Esophagus (tissue), 2 donors: ENCODE measurements around the gene TNFRSF14. TPM values are rescaled to one million over a fixed set of nuclear protein-coding genes. Genes with fewer than 3 reads are reported as not detected.

Experiments used
- H3K27ac ChIP-seq, 2 donors: one replicate each; pipeline ENCODE4 v1.5.1; 2013; ENCODE audit warnings: low read depth in 2 of 2, mild to moderate bottlenecking in 2 of 2, inconsistent platforms in 1 of 2, low read length in 1 of 2, moderate library complexity in 1 of 2
- H3K27me3 ChIP-seq, 2 donors: one replicate each; pipeline ENCODE4 v1.6.1; 2013; ENCODE audit warnings: low read length in 2 of 2, control low read depth in 1 of 2, mild to moderate bottlenecking in 1 of 2; ENCODE audit not compliant: insufficient read depth in 2 of 2, control insufficient read depth in 1 of 2
- H3K36me3 ChIP-seq, 2 donors: one replicate each; pipeline ENCODE4 v1.6.1; 2013; ENCODE audit warnings: low read length in 1 of 2; ENCODE audit not compliant: control insufficient read depth in 2 of 2, insufficient read depth in 2 of 2
- H3K4me1 ChIP-seq, 2 donors: one replicate each; pipeline ENCODE4 v1.6.1; 2013; ENCODE audit warnings: low read length in 1 of 2; ENCODE audit not compliant: control insufficient read depth in 2 of 2, insufficient read depth in 2 of 2
- H3K4me3 ChIP-seq, 2 donors: one replicate each; pipeline ENCODE4 v1.5.1; 2013; ENCODE audit warnings: low read length in 2 of 2, mild to moderate bottlenecking in 2 of 2, low read depth in 1 of 2, moderate library complexity in 1 of 2
- H3K9me3 ChIP-seq, 2 donors: one replicate each; pipeline ENCODE4 v1.6.1; 2013; ENCODE audit warnings: mild to moderate bottlenecking in 2 of 2, low read depth in 1 of 2, low read length in 1 of 2, moderate library complexity in 1 of 2; ENCODE audit not compliant: control insufficient read depth in 2 of 2, insufficient read depth in 1 of 2
- WGBS, 2 donors: extraction: QIAGEN DNeasy Blood & Tissue Kit; methylation state at CpG; one replicate each; pipeline ENCODE4 v1.1.7; 2013; 5-methylcytosine and 5-hydroxymethylcytosine counted together
- polyA plus RNA-seq, 2 donors: library from polyadenylated mRNA; stranded (reverse); fragments of 200-250 nt; gene quantifications; one replicate each; pipeline ENCODE4 v1.2.3, GENCODE V29; 2013
- donor health status: healthy with polysubstance abuse.
- donor health status: Bipolar disorder and iron deficiency.

TNFRSF14 gene
- polyA plus RNA-seq, 2 donors, result 34.1 to 57.5 TPM

DNA sequence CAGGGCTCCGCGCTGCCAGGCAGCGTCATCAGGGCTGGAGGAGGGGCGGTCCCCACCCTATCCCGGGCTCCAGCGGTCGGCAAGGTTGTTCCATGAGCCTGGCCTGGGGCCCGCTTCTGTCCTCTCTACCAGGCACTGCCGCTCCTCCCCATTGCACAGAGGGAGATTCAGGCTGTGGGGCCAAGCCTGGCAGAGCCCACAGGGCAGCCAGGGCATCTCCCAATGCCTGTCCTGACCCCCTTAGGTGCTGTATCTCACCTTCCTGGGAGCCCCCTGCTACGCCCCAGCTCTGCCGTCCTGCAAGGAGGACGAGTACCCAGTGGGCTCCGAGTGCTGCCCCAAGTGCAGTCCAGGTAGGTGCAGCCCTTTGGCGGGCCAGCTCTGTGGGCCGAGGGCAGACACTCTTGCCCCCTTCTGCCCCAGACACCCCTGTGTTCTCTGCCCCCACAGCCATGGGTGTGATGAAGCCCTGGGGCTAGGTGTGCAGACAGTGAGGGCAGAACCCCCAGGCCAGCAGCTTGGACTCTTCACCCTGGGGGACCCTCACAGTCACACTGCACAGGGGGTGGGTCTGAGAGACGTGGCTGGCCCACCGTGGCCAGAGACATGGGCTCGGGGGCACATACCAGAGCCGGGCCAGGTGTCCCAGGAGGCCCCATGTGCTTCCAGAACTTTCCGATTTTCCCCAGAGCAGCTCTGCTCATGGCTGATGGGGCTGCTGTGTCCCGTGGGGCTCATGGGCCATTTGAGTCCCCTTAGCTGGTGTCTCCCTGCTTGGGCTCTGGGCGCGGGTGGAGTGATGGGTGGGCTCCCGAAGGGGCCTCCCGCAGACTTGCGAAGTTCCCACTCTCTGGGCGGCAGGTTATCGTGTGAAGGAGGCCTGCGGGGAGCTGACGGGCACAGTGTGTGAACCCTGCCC lies 1.6 kb downstream of the TNFRSF14 start:
- Histone ChIP-seq H3K36me3 (peaks cover 3 to 35% of the 10 kb centered on the region in 2 donors), H3K9me3 (no peaks in the 10 kb centered on the region), H3K4me3 (peak overlapping the region in 1 of 2 donors; percentile 82), H3K27ac (peak overlapping the region in 1 of 2 donors; percentile 11), H3K4me1 (peaks cover 11 to 20% of the 10 kb centered on the region in 2 donors), H3K27me3 (no peaks in the 10 kb centered on the region)
- 75 to 77% methylated on average over 30 of the region's 30 CpGs for WGBS, 2 donors

DNA sequence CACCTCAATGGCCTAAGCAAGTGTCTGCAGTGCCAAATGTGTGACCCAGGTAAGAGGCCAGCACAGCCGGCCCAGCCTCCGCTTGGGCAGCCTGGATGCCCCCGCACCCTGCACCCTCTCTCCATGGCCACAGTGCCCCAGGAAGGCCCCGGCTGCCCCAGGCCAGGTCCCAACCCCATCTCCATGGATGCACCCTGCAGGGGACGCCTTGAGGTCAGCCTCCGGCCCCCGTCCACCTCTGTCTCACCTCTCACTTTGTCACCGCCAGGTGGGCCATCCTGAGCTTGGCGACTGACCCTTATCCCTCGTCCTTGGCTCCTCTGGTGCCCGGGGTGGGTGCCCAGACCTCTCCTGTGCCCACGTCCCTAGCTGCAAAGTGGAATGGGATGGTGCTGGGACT lies 2.2 kb downstream of the TNFRSF14 start:
- H3K27ac ChIP-seq, result no peak overlapping the region
- H3K9me3 ChIP-seq, result no peaks in the 10 kb centered on the region
- H3K4me3 ChIP-seq, result no peak overlapping the region
- peaks cover 3 to 35% of the 10 kb centered on the region in 2 donors for H3K36me3 ChIP-seq
- peaks cover 11 to 20% of the 10 kb centered on the region in 2 donors for H3K4me1 ChIP-seq
- H3K27me3 ChIP-seq, result no peaks in the 10 kb centered on the region
- 94% methylated on average over 11 to 12 of the region's 12 CpGs for WGBS, 2 donors

DNA sequence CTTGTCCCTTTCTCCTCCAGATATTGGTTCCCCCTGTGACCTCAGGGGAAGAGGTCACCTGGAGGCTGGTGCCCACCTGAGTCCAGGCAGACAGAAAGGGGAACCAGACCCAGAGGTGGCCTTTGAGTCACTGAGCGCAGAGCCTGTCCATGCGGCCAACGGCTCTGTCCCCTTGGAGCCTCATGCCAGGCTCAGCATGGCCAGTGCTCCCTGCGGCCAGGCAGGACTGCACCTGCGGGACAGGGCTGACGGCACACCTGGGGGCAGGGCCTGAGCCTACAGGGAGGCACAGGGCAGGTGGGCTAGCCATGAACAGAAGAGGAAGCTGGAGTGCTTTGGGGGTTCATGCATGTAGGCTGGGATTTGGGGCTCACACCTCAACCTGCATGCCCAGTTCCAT lies 2.7 kb downstream of the TNFRSF14 start:
- Histone ChIP-seq H3K27me3 (no peaks in the 10 kb centered on the region), H3K4me3 (no peak overlapping the region), H3K36me3 (peaks cover 3 to 35% of the 10 kb centered on the region in 2 donors), H3K27ac (no peak overlapping the region), H3K4me1 (peaks cover 11 to 20% of the 10 kb centered on the region in 2 donors), H3K9me3 (no peaks in the 10 kb centered on the region)
- WGBS, 2 donors, result 95 to 100% methylated on average over 6 of the region's 6 CpGs

GRCh38 chr1:2559509-2560298 lies 3.5 kb downstream of the TNFRSF14 start:
- H3K27ac ChIP-seq, result no peak overlapping the region
- peaks cover 3 to 35% of the 10 kb centered on the region in 2 donors for H3K36me3 ChIP-seq
- no peaks in the 10 kb centered on the region for H3K9me3 ChIP-seq
- no peaks in the 10 kb centered on the region for H3K27me3 ChIP-seq
- peaks cover 11 to 20% of the 10 kb centered on the region in 2 donors for H3K4me1 ChIP-seq
- 82 to 88% methylated on average over 32 to 35 of the region's 35 CpGs for WGBS, 2 donors
- H3K4me3 ChIP-seq, result no peak overlapping the region

- peaks cover 3 to 35% of the 10 kb centered on the region in 2 donors for H3K36me3 ChIP-seq
- H3K4me1 ChIP-seq, result peaks cover 11 to 14% of the 10 kb centered on the region in 2 donors
- H3K9me3 ChIP-seq, result no peaks in the 10 kb centered on the region
- no peak overlapping the region for H3K4me3 ChIP-seq
- H3K27me3 ChIP-seq, result no peaks in the 10 kb centered on the region
- 88 to 91% methylated on average over 15 of the region's 15 CpGs for WGBS, 2 donors
- no peak overlapping the region for H3K27ac ChIP-seq
These were observed 4.3 kb downstream of the TNFRSF14 start for GRCh38 chr1:2560299-2561073.

DNA sequence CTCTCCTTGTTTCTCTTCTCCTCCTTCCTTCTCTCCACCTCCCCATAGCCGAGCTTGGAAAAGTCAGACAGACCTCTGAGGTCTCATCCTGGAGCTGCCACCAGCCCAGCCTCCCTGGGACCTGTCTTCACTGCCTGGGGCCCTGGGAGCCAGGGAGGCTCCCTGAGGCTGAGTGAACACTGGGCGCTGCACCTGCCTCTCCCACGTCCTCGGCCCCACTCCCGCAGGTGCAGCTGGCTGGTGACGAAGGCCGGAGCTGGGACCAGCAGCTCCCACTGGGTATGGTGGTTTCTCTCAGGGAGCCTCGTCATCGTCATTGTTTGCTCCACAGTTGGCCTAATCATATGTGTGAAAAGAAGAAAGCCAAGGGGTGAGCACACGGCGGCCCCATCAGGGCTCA lies 5.3 kb downstream of the TNFRSF14 start:
- Histone ChIP-seq H3K9me3 (no peaks in the 10 kb centered on the region), H3K4me1 (peaks cover 11% of the 10 kb centered on the region in 2 donors), H3K27me3 (no peaks in the 10 kb centered on the region), H3K4me3 (no peak overlapping the region), H3K27ac (no peak overlapping the region), H3K36me3 (peaks cover 3 to 35% of the 10 kb centered on the region in 2 donors)
- 83 to 85% methylated on average over 11 of the region's 11 CpGs for WGBS, 2 donors

GRCh38 chr1:2561898-2562895 lies 6.0 kb downstream of the TNFRSF14 start:
- peaks cover 3 to 35% of the 10 kb centered on the region in 2 donors for H3K36me3 ChIP-seq
- no peak overlapping the region for H3K27ac ChIP-seq
- peaks cover 9 to 11% of the 10 kb centered on the region in 2 donors for H3K4me1 ChIP-seq
- 86 to 87% methylated on average over 24 of the region's 24 CpGs for WGBS, 2 donors
- no peaks in the 10 kb centered on the region for H3K9me3 ChIP-seq
- no peaks in the 10 kb centered on the region for H3K27me3 ChIP-seq
- no peak overlapping the region for H3K4me3 ChIP-seq

GRCh38 chr1:2563205-2563604 lies 7.0 kb downstream of the TNFRSF14 start:
- Histone ChIP-seq H3K9me3 (no peaks in the 10 kb centered on the region), H3K4me3 (no peak overlapping the region), H3K4me1 (peaks cover 2 to 3% of the 10 kb centered on the region in 2 donors), H3K36me3 (peaks cover 3 to 35% of the 10 kb centered on the region in 2 donors), H3K27me3 (no peaks in the 10 kb centered on the region), H3K27ac (no peak overlapping the region)
- 86% methylated on average over 18 of the region's 18 CpGs for WGBS, 2 donors
